OCI-LY7 (cell line): Measurements from ENCODE around the gene CNTN1. TPM values are rescaled to one million over a fixed set of nuclear protein-coding genes. Genes with fewer than 3 reads are reported as not detected.

Experiments used
- BruUV-seq: library from RNA; stranded (reverse); fragments of 400-500 nt; replicated peaks from 2 replicates; lab custom pipeline; 2021; lab: Mats Ljungman, UMichigan
- CTCF ChIA-PET: fragments of 300-600 bp; sonication (Branson Sonifier 250); formaldehyde crosslinking; loops from one replicate; lab custom pipeline; 2022; ENCODE audit warnings: antibody characterized with exemption; ENCODE audit not compliant: unreplicated experiment; lab: Charles Lee
- POLR2A ChIA-PET: fragments of 300-600 bp; sonication (Branson Sonifier 250); formaldehyde crosslinking; loops from one replicate; lab custom pipeline; 2022; ENCODE audit warnings: antibody characterized with exemption; lab: Charles Lee
- DNase-seq: peaks from one replicate; pipeline ENCODE4 v3.0.0-alpha.2; 2015; ENCODE audit warnings: low spot score
- H2AFZ ChIP-seq: fragments of 200-600 bp; sonication (generic), shearing (Covaris generic); 2 replicates; pipeline ENCODE4 v1.6.1; 2014; ENCODE audit warnings: mild to moderate bottlenecking, antibody characterized with exemption, low read length, moderate library complexity
- H3K27ac ChIP-seq: fragments of 200-600 bp; sonication (generic); 2 replicates; pipeline ENCODE4 v1.5.1; 2014; ENCODE audit warnings: mixed run types, low read depth, mild to moderate bottlenecking, moderate library complexity, low read length, inconsistent platforms; ENCODE audit not compliant: poor library complexity, severe bottlenecking
- H3K36me3 ChIP-seq: fragments of 200-600 bp; sonication (generic); 2 replicates; pipeline ENCODE4 v1.6.1; 2014; ENCODE audit warnings: mild to moderate bottlenecking, antibody characterized with exemption, low read length, moderate library complexity, mixed read lengths; ENCODE audit not compliant: insufficient read depth
- H3K4me1 ChIP-seq: fragments of 200-600 bp; sonication (generic); 2 replicates; pipeline ENCODE4 v1.5.1; 2014; ENCODE audit warnings: mild to moderate bottlenecking, low read length; ENCODE audit not compliant: insufficient read depth, poor library complexity, severe bottlenecking
- H3K4me2 ChIP-seq: fragments of 200-600 bp; sonication (generic); 2 replicates; pipeline ENCODE4 v1.6.1; 2014; ENCODE audit warnings: mild to moderate bottlenecking, low read length
- H3K4me3 ChIP-seq: fragments of 200-600 bp; sonication (generic); 2 replicates; pipeline ENCODE4 v1.5.1; 2014; ENCODE audit warnings: mild to moderate bottlenecking, low read depth, low read length; ENCODE audit not compliant: poor library complexity, severe bottlenecking
- H3K79me2 ChIP-seq: fragments of 200-600 bp; sonication (generic); 2 replicates; pipeline ENCODE4 v1.6.1; 2016; ENCODE audit warnings: low read depth, mild to moderate bottlenecking, low read length, moderate library complexity, mixed read lengths; ENCODE audit not compliant: insufficient read depth
- H3K9me2 ChIP-seq: fragments of 200-600 bp; sonication (generic); 2 replicates; pipeline ENCODE4 v1.6.1; 2016; ENCODE audit warnings: mild to moderate bottlenecking, low read length, mixed read lengths; ENCODE audit not compliant: insufficient read depth
- H3K9me3 ChIP-seq: fragments of 200-600 bp; sonication (generic); 2 replicates; pipeline ENCODE4 v1.6.1; 2014; ENCODE audit warnings: mild to moderate bottlenecking, mixed run types, low read length, mixed read lengths
- H4K20me1 ChIP-seq: fragments of 200-600 bp; sonication (generic); 2 replicates; pipeline ENCODE4 v1.6.1; 2014; ENCODE audit warnings: mild to moderate bottlenecking, antibody characterized with exemption, low read length, moderate library complexity, mixed read lengths; ENCODE audit not compliant: insufficient read depth
- EZH2phosphoT487 ChIP-seq: fragments of 200-600 bp; sonication (generic); IDR thresholded peaks from 2 replicates; pipeline ENCODE4 v1.6.1; 2018; ENCODE audit warnings: low read depth, borderline replicate concordance, mild to moderate bottlenecking, mixed run types, antibody characterized with exemption, low read length, moderate library complexity, mixed read lengths
- intact Hi-C: fragments of 100-400 bp; cut with micrococcal nuclease; formaldehyde crosslinking; loops from one replicate; pipeline ENCODE4 v1.10.0; 2022; ENCODE audit not compliant: unreplicated experiment
- total RNA-seq, 2 experiments: library from RNA; depleted of rRNA in 1 of 2; stranded (reverse); fragments of >200 nt in 1 of 2; shearing (Covaris generic) in 1 of 2; gene quantifications; 2 replicates each; pipeline ENCODE4 v1.2.3, GENCODE V29; 2014 to 2022
- TF ChIP-seq, protein P1 (sequence below): fragments of 200-600 bp; sonication (generic); conservative IDR thresholded peaks from 2 replicates; pipeline ENCODE4 v1.5.1; 2014; ENCODE audit warnings: mild to moderate bottlenecking, antibody characterized with exemption, low read length, moderate library complexity, mixed read lengths

CNTN1 gene
- total RNA-seq, 2 experiments from 2014 or later, result not detected

DNA sequence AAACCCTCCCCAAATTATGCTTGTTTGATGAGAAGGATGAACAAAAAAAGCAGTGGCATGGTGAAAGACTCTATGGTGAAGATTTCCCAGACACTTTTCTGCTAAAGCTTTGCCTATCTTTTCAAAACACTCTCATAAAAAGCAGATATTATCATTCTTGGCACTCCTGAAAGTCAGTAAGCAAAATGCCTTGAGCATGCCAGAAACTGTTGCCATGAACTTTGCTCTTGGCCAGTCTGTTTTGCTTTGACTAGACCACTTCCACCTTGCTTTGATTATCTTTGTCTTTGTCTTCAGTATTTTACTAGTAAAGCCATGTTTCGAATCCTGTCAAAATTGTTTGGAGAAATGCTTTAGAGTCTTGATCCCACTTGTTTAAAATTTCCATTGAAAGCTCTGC lies 110.4 kb downstream of the CNTN1 start:
- Histone ChIP-seq H2AFZ (no peak overlapping the region), H3K4me3 (no peak overlapping the region), H3K9me2 (no peaks in the 10 kb centered on the region), H3K4me1 (no peaks in the 10 kb centered on the region), H3K4me2 (no peak overlapping the region), H3K36me3 (no peaks in the 10 kb centered on the region), H4K20me1 (no peaks in the 10 kb centered on the region), H3K9me3 (no peaks in the 10 kb centered on the region), H3K79me2 (no peaks in the 10 kb centered on the region), H3K27ac (no peak overlapping the region)
- POLR2A ChIA-PET, result no interaction called here
- DNase-seq, result no peak
- CTCF ChIA-PET, result no interaction called here
- intact Hi-C loops, result no loop called here
- BruUV-seq, result no TSS peak
- no peak for TF ChIP-seq EZH2phosphoT487
- TF ChIP-seq, protein P1, sequence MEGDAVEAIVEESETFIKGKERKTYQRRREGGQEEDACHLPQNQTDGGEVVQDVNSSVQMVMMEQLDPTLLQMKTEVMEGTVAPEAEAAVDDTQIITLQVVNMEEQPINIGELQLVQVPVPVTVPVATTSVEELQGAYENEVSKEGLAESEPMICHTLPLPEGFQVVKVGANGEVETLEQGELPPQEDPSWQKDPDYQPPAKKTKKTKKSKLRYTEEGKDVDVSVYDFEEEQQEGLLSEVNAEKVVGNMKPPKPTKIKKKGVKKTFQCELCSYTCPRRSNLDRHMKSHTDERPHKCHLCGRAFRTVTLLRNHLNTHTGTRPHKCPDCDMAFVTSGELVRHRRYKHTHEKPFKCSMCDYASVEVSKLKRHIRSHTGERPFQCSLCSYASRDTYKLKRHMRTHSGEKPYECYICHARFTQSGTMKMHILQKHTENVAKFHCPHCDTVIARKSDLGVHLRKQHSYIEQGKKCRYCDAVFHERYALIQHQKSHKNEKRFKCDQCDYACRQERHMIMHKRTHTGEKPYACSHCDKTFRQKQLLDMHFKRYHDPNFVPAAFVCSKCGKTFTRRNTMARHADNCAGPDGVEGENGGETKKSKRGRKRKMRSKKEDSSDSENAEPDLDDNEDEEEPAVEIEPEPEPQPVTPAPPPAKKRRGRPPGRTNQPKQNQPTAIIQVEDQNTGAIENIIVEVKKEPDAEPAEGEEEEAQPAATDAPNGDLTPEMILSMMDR, result no peak

DNA sequence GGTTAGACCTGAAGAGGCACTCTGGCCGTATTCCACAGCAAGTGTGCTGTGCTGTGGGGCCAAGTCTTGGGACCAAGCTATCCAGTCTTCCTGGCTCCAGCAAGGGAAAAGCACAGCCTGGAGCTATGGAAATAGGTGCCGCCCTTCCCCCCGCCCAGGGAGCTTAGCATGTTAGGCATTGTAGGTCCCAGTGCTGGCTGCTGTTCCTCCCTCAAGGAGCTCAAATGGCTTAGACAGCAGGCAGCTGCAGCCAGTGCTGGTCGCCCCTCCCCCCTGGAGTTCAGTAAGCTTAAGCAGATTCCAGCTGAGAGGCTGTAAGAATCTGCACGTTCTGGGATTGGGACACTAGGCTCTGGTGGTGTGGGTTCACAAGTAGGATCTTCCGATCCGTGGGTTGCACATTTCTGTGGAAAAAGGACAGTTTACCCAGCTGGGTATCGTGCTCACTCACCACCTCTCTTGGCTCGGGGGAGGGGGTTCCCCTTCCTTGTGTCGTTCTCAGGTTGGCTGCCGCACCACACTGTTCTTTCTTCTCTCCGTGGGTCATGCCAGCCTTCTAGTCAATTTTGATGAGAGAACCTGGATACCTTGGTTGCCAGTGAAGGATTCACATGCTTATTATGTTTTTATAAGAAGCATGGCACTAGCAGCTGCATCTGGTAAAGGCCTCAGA lies 127.3 kb downstream of the CNTN1 start:
- no peak overlapping the region for H2AFZ ChIP-seq
- DNase-seq, result no peak
- no TSS peak for BruUV-seq
- H3K4me2 ChIP-seq, result no peak overlapping the region
- no peaks in the 10 kb centered on the region for H3K36me3 ChIP-seq
- no peak overlapping the region for H3K4me3 ChIP-seq
- no peaks in the 10 kb centered on the region for H3K79me2 ChIP-seq
- TF ChIP-seq, protein P1, result no peak
- no peak for TF ChIP-seq EZH2phosphoT487
- H3K4me1 ChIP-seq, result no peaks in the 10 kb centered on the region
- CTCF ChIA-PET, result no interaction called here
- H3K9me2 ChIP-seq, result no peaks in the 10 kb centered on the region
- intact Hi-C loops, result no loop called here
- no peaks in the 10 kb centered on the region for H3K9me3 ChIP-seq
- POLR2A ChIA-PET, result no interaction called here
- no peak overlapping the region for H3K27ac ChIP-seq
- no peaks in the 10 kb centered on the region for H4K20me1 ChIP-seq

DNA sequence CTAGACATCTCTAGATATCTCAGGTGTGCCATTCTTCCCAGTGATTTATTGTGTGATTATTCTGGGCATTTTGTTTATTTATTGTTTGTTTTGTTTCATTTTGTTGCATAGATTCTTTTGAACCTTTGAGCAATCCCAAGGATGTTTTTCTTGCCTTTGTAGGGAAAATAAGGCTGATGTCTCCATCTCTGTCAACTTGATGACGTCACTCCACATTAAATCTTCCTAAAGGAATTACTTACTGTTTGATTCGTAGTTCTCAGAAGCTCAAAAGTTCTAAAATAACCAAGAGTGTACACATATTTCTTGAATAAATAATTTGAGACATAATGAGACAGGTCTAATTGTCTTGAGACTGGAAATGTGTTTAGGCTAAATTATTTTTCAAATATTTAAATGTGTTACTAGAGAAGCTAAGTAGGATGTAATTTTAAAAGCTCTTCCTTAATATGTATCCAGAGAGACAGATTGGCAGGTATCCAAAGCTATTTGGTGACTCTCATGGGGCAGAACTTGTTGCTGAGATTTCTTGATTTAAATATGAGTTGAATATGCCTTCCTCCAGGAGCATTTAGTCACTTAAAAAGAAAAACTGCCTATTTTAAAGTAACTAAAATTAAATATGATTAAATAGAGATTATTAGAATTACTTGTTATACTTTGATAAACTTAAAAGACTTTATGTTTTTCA lies 128.7 kb downstream of the CNTN1 start:
- Histone ChIP-seq H3K27ac (no peak overlapping the region), H3K36me3 (no peaks in the 10 kb centered on the region), H2AFZ (no peak overlapping the region), H3K9me3 (no peaks in the 10 kb centered on the region), H3K4me3 (no peak overlapping the region), H3K4me1 (no peaks in the 10 kb centered on the region), H3K79me2 (no peaks in the 10 kb centered on the region), H4K20me1 (no peaks in the 10 kb centered on the region), H3K4me2 (no peak overlapping the region), H3K9me2 (no peaks in the 10 kb centered on the region)
- ChIA-PET CTCF (no interaction called here), POLR2A (interaction anchor here (0.8 kb wide), 1 partner anchor 29 kb away, joined by 3 read pairs; no protein-coding TSS in a partner anchor)
- intact Hi-C loops, result no loop called here
- BruUV-seq, result no TSS peak
- TF ChIP-seq, protein P1, result no peak
- no peak for TF ChIP-seq EZH2phosphoT487
- DNase-seq, result no peak
